ENCODE results near the gene RTN4R. TPM values are rescaled to one million over a fixed set of nuclear protein-coding genes. Genes with fewer than 3 reads are reported as not detected.

RTN4R gene
- total and polyA plus RNA-seq, 8 donors, result 3.7 to 10.9 (median 6.8) TPM

DNA sequence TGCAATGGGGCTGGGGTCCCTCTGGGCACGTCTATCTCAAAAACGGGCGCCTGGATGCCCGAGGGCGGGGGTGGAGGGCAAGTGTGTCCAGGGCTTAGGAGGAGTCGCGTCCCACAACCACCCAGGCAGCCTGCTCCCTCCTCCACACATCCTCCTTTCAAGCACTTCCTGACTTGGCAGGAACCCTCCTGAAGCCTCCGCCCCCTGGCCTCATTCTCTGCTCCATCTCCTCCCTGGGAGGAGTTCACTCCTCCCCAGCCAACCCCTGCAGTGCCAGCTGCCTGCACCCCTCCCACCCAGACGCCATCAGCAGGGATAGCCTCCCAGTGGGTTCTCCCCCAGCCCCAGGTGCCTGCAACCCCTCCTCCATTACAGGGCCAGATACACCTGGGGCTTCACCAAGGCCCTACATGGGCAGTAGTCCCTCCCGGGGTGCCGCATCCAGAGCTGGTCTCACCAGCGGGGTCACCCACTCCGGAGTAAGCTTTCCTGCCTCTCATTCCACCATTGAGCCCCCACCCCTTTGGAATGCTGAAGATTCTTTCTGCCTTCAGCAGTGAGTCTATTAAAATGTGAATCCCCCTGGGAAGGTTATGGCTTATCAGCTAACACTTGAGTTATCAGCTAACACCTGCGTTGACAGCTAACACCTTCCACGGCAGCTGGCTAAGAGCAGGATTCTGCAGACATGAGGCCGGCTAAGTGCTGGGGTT is 24.4 kb downstream of the RTN4R start:
- H3K4me3 ChIP-seq, result peak overlapping the region in 1 of 2 donors; percentile 13
- no peaks in the 10 kb centered on the region for H3K27me3 ChIP-seq
- peaks cover 23 to 46% of the 10 kb centered on the region in 2 donors for H3K4me1 ChIP-seq
- DNase-seq (peak; percentile 72 to 93 (median 86)), ATAC-seq (peak; percentile 92)
- peaks cover 0 to 12% of the 10 kb centered on the region in 2 donors for H3K36me3 ChIP-seq
- H3K9me3 ChIP-seq, result no peaks in the 10 kb centered on the region
- peak overlapping the region in 1 of 2 donors; percentile 41 for H3K27ac ChIP-seq
- intact Hi-C loops (cut with DNase I), result no loop called here
- TF ChIP-seq CTCF (IDR thresholded peaks at IDR 0.05), result no peak

GRCh38 chr22:20243176-20243536 is 25.0 kb downstream of the RTN4R start:
- Histone ChIP-seq H3K9me3 (no peaks in the 10 kb centered on the region), H3K4me1 (peaks cover 23 to 52% of the 10 kb centered on the region in 2 donors), H3K27ac (peak overlapping the region in 1 of 2 donors; percentile 41), H3K4me3 (peak overlapping the region in 1 of 2 donors; percentile 13), H3K36me3 (peaks cover 0 to 12% of the 10 kb centered on the region in 2 donors), H3K27me3 (no peaks in the 10 kb centered on the region)
- no peak for DNase-seq
- ATAC-seq, result no peak
- intact Hi-C loops (cut with DNase I), result no loop called here
- no peak for TF ChIP-seq CTCF (IDR thresholded peaks at IDR 0.05)

GRCh38 chr22:20242393-20243175 is 25.5 kb downstream of the RTN4R start:
- H3K4me3 ChIP-seq, result no peak overlapping the region
- DNase-seq (no peak), ATAC-seq (no peak)
- peaks cover 0 to 12% of the 10 kb centered on the region in 2 donors for H3K36me3 ChIP-seq
- intact Hi-C loops (cut with DNase I), result no loop called here
- no peak for TF ChIP-seq CTCF (IDR thresholded peaks at IDR 0.05)
- peak overlapping the region in 1 of 2 donors; percentile 41 for H3K27ac ChIP-seq
- no peaks in the 10 kb centered on the region for H3K27me3 ChIP-seq
- no peaks in the 10 kb centered on the region for H3K9me3 ChIP-seq
- H3K4me1 ChIP-seq, result peaks cover 23 to 57% of the 10 kb centered on the region in 2 donors

DNA sequence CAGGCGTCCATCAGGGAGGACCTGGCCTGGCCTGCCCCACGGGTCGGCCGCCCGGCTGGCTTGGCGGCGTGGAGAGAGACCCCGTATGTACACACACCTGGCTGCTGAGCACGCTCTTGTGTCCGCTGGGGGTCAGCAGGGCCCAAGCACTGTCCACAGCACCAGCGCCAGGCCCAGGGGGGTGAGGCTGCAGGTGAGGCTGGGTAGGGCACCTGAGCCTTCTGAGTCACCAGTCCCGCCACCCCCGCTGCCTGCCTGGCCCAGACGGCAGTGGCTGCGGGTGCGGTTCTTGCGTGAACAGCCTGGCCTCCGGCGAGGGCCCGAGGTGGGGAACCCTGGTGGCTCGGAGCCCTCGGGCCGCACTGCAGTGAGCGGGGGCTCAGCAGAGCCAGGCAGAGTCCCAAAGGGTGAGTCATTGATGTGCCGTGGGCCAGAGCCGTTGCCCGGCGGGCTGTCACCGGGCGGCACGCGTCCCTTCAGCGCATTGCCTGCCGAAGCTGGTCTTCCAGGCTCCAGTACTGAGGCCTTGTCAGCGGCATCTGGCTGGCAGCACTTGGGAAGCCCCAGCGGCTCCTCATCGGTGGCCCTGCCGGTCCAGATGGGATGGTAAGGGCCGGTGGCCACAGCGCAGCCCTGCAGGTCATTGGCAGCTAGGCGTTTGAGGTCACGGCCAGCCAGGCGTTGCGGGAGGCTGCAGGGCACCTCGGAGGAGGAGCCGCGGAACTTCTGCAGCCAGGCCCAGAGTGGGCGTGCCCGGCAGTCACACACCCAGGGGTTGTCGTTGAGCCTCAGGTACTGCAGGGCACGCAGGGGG is 26.3 kb downstream of the RTN4R start:
- H3K27me3 ChIP-seq, result no peaks in the 10 kb centered on the region
- ATAC-seq (no peak), DNase-seq (no peak)
- no peak overlapping the region for H3K4me3 ChIP-seq
- H3K27ac ChIP-seq, result no peak overlapping the region
- peaks cover 23 to 57% of the 10 kb centered on the region in 2 donors for H3K4me1 ChIP-seq
- intact Hi-C loops (cut with DNase I), result no loop called here
- no peaks in the 10 kb centered on the region for H3K9me3 ChIP-seq
- TF ChIP-seq CTCF (IDR thresholded peaks at IDR 0.05), result no peak
- H3K36me3 ChIP-seq, result peaks cover 0 to 12% of the 10 kb centered on the region in 2 donors

Data from left lung (tissue), 10 donors.